ENCODE data around the gene ASPN.

GRCh38 chr9:92527291-92527828 is 45.1 kb upstream of the ASPN start:
- TF ChIP-seq GATA3 (IDR thresholded peaks at IDR 0.05; ENCODE audit: low read depth, low read length) = no peak
- TF ChIP-seq GATA2 (IDR thresholded peaks at IDR 0.05; ENCODE audit: low read depth, low read length) = no peak

All from SH-SY5Y (cell line).